Fibroblast of gingiva (primary cell): ENCODE measurements around the gene ENTR1.

ENCODE experiments used
- DNase-seq: peaks from one replicate; pipeline ENCODE4 v3.0.0-alpha.2; 2011; ENCODE audit warnings: low read depth

Gene ENTR1, protein sequence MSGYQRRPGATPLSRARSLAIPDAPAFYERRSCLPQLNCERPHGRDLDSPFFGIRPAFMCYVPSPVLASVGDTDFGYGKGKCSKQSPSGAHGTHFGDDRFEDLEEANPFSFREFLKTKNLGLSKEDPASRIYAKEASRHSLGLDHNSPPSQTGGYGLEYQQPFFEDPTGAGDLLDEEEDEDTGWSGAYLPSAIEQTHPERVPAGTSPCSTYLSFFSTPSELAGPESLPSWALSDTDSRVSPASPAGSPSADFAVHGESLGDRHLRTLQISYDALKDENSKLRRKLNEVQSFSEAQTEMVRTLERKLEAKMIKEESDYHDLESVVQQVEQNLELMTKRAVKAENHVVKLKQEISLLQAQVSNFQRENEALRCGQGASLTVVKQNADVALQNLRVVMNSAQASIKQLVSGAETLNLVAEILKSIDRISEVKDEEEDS

GRCh38 chr9:136410500-136411287 is at the start of gene ENTR1, which contains the start of gene PMPCA:
Gene ENTR1, minus strand, starts transcription at chr9:136410614. Its CDS starts 217 bp downstream, at chr9:136410397.
Gene PMPCA, plus strand, starts transcription at chr9:136410658. Its CDS starts 11 bp downstream, at chr9:136410669.
- peak; percentile 82 for DNase-seq

DNA sequence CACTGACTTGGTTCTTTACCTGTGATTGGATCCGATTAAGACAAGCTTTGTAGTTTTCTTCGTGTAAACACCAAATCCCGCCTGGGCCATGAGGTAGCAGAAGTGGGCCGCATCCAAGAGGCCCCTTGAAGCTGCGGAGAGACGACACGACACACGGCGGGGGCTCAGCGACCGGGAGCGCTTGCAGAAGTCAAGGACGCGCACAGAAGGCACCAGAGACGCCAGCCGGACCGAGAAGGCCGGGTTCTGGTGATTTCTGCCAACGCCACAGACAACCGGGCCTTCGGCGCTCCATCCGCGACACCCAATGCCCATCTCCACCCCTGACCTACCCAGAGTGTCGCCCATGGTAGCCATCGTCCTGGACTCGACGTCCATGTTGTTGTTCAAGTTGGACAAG is 49.0 kb upstream of the ENTR1 start:
- no peak for DNase-seq

DNA sequence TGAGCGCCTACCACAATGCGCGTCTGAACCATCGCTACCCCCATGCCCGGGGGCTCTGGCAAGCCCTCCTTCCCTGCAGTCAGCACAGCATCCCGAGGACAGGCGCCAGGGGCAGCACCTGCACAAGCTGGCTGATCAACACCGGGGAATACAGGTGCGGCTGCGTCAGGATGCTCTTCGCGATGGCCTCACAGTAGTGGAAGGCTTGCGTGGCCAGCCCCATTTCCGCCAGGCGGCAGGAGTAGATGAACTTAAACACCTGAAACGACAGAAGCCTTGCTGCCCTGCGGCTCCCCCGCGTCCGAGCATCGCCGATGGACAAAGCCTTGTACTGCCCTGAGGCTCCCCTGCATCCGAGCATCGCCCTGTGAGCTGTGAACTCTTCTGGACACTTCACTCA is 46.9 kb upstream of the ENTR1 start:
- DNase-seq, result no peak

DNA sequence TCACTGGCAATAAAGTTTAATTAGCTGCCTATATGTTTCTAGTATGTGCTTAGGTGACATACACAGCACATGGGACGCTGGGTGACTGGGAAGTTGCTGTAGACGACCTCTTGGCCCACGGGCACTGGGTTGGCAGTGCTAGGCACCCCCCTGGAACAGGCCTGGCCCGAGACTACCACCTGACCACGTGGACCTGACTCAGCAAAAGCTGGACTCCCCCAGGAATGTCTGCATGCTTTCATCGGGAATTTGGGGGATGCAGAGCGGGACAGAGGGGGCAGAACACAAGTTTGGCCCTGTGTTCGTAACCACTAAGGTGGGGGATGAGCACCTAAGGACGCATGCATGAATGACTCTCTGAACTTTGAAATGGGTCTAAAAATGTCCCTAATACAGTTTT is 45.8 kb upstream of the ENTR1 start:
- DNase-seq, result no peak

- DNase-seq, result no peak
Measured at GRCh38 chr9:136455043-136456002, 44.9 kb upstream of the ENTR1 start.

- no peak for DNase-seq
Measured at GRCh38 chr9:136454026-136454796, 43.8 kb upstream of the ENTR1 start.

- no peak for DNase-seq
Measured at GRCh38 chr9:136453326-136453725, 42.9 kb upstream of the ENTR1 start.

- DNase-seq, result no peak
Measured at GRCh38 chr9:136451221-136451877, 40.9 kb upstream of the ENTR1 start.

DNA sequence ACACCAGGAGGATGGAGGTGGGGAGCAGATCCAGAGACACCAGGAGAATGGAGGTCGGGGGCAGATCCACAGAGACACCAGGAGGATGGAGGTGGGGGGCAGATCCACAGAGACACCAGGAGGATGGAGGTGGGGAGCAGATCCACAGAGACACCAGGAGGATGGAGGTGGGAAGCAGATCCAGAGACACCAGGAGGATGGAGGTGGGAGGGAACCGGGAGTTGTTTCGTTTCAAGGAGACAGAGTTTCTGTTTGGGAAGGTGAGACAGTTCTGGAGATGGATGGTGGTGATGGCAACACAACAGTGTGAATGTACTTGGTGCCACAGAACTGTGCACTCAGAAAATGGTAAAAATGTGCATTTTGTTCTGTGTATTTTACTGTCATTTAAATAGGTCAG is 38.2 kb upstream of the ENTR1 start:
- DNase-seq, result no peak

GRCh38 chr9:136447173-136447778 is 36.9 kb upstream of the ENTR1 start:
- no peak for DNase-seq

GRCh38 chr9:136445799-136446198 is 35.4 kb upstream of the ENTR1 start:
- no peak for DNase-seq

DNA sequence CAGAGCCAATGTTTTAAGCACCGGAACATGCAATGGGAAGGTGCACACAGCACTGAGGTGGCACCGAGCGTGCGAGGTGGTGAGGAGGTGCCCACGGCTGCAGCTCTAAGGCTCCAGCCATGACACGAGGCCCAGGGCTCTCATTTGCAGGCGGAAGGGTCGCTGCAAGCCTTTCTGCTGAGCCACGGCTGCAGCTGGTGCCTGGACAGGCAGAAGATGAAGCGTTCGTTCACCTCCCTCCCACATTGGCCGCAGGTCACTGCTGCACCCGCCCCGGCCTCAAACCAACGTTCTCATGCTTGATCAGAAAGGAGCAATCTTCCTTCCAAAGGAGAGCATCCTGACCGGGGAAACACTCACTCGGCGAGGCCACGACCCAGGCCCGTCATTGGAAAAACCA is 33.7 kb upstream of the ENTR1 start:
- DNase-seq, result no peak

GRCh38 chr9:136443687-136444086 is 33.3 kb upstream of the ENTR1 start:
- no peak for DNase-seq

DNA sequence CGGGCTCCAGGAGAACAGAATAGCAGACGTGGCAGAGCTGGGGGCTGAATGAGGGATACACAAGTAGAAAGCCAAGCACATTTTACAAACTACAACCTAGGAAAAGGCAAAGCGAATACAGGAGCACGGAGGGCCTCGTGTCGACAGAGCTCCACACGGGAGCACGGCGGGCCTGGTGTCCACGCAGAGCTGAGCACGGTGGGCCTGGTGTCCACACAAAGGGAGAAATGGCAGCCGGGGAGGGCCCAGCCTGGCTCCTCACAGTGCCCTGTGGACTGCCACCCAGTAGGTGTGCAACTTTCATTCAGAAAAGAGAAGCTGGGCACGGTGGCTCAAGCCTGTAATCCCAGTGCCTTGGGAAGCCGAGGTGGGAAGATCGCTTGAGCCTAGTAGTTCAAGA is 32.7 kb upstream of the ENTR1 start:
- DNase-seq, result no peak

GRCh38 chr9:136442265-136442664 is 31.9 kb upstream of the ENTR1 start:
- DNase-seq, result no peak

- no peak for DNase-seq
Measured at GRCh38 chr9:136441681-136442245, 31.3 kb upstream of the ENTR1 start.

DNA sequence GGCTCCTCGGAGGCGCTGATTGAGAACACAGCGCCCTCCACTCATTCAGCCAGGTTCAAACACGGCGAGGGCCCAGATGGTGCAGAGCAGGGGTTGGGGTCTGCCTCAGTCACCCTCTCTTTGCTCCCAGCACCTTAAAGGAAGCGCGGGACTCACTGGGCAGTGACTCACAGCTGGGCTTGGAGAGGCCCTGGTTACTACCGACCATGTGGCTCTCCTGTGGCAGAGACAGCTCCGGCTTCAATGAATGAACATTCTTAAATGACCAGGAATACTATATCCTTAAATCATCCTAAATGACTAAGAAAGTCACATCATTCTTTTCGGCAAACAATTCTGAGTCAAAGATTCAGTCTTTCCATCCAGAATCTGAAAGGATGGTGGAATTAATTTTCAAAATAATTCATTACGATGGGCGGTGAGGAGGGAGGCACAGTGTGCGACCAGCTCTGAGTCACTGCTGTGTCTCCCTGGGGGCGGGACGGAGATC is 30.8 kb upstream of the ENTR1 start:
- no peak for DNase-seq

DNA sequence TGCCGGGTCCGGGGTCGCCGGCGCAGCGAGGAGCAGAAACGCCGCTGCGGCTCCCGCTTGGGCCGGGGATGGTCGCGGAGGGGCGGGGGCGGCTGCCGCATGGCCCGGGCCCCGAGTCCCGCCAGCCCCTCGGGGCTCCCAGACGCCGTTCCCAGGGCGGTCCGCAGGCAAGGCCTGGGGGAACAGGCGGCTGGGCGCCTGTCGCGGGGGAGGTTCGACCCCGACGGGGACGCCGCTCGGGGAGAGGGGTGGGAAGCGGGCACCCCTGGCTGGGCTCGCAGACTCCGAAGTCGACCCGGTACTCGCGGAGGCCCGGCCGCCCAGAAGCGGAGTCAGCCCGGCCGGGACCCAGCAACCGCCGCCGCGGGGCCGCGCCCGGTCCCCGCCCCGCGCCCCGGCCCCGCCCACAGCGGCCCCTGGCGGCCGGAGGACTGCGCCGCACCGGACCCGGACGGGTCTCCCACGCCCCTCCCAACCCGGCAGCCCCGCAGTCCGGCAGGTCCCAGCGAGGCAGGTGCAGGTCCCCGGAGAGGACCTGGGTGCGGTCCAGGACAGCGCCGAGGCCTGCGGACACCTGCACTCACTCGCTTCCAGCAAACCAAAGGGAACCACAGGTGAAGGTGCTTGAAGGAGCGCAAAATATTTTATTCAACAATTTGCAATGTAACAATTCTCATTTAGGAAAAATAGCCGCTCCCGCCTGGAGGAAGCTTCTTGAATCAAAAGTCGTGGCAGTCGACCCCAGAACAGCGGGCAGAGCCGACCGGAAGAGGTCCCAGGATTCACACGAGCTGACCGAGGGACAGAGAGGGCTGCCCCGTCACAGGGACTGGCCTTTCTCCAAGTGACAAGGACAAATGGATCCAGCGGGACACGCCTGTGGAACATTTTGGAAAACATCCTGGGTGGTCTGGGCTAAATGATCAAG is 29.3 kb upstream of the ENTR1 start, which contains the start of gene INPP5E:
INPP5E (minus strand) TSS at position 365 of the 928 bp plus-strand sequence. CDS start 426 bp downstream, outside the sequence.
- peak; percentile 75 for DNase-seq
